ENCODE measurements around the gene LHFPL5.

- TF ChIP-seq CTCF (IDR thresholded peaks at IDR 0.05) (no peak), ZFX (IDR thresholded peaks at IDR 0.05; ENCODE audit: borderline replicate concordance) (no peak)
These were observed 33.9 kb downstream of the LHFPL5 start for GRCh38 chr6:35839019-35839418.

Data from 22Rv1 (cell line).